ENCODE results near the gene VPS4A.

VPS4A gene

DNA sequence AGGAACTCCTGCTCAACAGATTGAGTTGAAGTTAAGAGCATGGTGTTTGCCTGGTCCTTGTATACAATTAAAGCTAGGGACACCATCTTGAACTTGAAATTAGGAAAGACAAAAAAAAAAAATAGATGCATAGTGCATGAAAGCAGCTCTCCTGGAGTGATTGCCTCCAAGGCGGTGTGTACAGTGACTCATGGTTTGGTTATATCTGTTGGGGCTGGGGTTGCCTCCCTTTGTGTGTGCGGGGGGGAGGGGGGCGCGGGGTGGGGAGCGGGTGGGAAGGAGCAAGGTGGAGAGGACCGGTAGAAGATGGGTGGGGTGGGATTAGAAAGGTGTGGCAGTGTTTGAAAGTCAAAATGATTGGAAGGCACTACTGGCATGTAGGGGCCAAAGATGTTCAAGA is 37.1 kb downstream of the VPS4A start:
- Histone ChIP-seq H2AFZ (ENCODE audit: insufficient read depth, low read length, poor library complexity) (no peak overlapping the region), H3K27me3 (ENCODE audit: insufficient read depth, low read length) (no peaks in the 10 kb centered on the region), H3K36me3 (ENCODE audit: control insufficient read depth in 1 of 2, insufficient read depth in 2 of 2, low read length in 2 of 2) (peaks cover 3 to 11% of the 10 kb centered on the region in 2 experiments), H2BK120ac (ENCODE audit: insufficient read depth, low read length, poor library complexity) (no peak overlapping the region), H3K14ac (ENCODE audit: low read length) (no peak overlapping the region), H4K8ac (ENCODE audit: low read depth, low read length) (no peak overlapping the region), H3K79me1 (ENCODE audit: low read length) (no peaks in the 10 kb centered on the region), H3K4ac (ENCODE audit: low read depth, low read length) (no peak overlapping the region), H3K9me3 (ENCODE audit: insufficient read depth, low read depth, low read length) (no peaks in the 10 kb centered on the region), H3K18ac (ENCODE audit: low read length) (no peak overlapping the region), H3K79me2 (ENCODE audit: control insufficient read depth, insufficient read depth, low read length, poor library complexity) (no peaks in the 10 kb centered on the region), H3K27ac (ENCODE audit: low read depth, low read length) (no peak overlapping the region), H3K4me3 (ENCODE audit: low read depth, low read length) (no peak overlapping the region), H3K4me1 (ENCODE audit: control insufficient read depth in 1 of 2, insufficient read depth in 2 of 2, low read length in 2 of 2) (no peaks in the 10 kb centered on the region), H4K91ac (ENCODE audit: low read depth, low read length) (no peak overlapping the region), H3K23ac (ENCODE audit: low read length) (no peak overlapping the region), H2BK5ac (ENCODE audit: low read depth, low read length, poor library complexity) (no peak overlapping the region), H3K4me2 (ENCODE audit: low read length) (no peak overlapping the region), H3K9ac (ENCODE audit: low read length) (no peak overlapping the region), H2AK5ac (ENCODE audit: low read length) (no peak overlapping the region), H4K12ac (ENCODE audit: low read depth, low read length) (no peak overlapping the region), H2BK12ac (ENCODE audit: low read length) (no peak overlapping the region)
- no CpG with 5 or more reads among the region's 6 CpGs for WGBS (ENCODE audit: extremely low coverage, insufficient coverage, insufficient read length)
- DNase-seq, result no peak

DNA sequence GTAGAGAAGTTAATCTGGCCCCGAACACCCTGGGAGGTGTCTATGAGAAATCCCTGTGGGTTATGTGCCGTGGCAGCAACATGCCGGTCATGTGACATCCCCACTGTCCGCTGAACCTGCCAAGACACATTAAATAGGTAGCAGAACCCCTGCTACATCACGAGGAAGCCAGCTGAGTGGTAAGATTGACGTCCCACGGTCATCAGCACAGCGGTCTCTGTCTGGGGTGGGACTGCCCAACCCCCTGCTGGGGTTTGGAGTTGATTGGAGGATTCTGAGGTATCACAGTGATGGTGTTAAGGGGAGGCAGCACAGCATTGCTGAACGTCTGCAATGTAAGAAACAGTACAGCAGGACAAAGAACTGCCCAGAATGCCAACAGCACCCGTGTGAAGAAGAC is 38.4 kb downstream of the VPS4A start:
- Histone ChIP-seq H2BK12ac (ENCODE audit: low read length) (no peak overlapping the region), H2BK5ac (ENCODE audit: low read depth, low read length, poor library complexity) (no peak overlapping the region), H2AFZ (ENCODE audit: insufficient read depth, low read length, poor library complexity) (no peak overlapping the region), H3K79me2 (ENCODE audit: control insufficient read depth, insufficient read depth, low read length, poor library complexity) (no peaks in the 10 kb centered on the region), H3K9ac (ENCODE audit: low read length) (no peak overlapping the region), H4K8ac (ENCODE audit: low read depth, low read length) (no peak overlapping the region), H4K91ac (ENCODE audit: low read depth, low read length) (no peak overlapping the region), H3K9me3 (ENCODE audit: insufficient read depth, low read depth, low read length) (no peaks in the 10 kb centered on the region), H2BK120ac (ENCODE audit: insufficient read depth, low read length, poor library complexity) (no peak overlapping the region), H3K27me3 (ENCODE audit: insufficient read depth, low read length) (no peaks in the 10 kb centered on the region), H3K4me2 (ENCODE audit: low read length) (no peak overlapping the region), H3K4me3 (ENCODE audit: low read depth, low read length) (no peak overlapping the region), H4K12ac (ENCODE audit: low read depth, low read length) (no peak overlapping the region), H2AK5ac (ENCODE audit: low read length) (no peak overlapping the region), H3K79me1 (ENCODE audit: low read length) (no peaks in the 10 kb centered on the region), H3K23ac (ENCODE audit: low read length) (no peak overlapping the region), H3K14ac (ENCODE audit: low read length) (no peak overlapping the region), H3K4me1 (ENCODE audit: control insufficient read depth in 1 of 2, insufficient read depth in 2 of 2, low read length in 2 of 2) (no peaks in the 10 kb centered on the region), H3K18ac (ENCODE audit: low read length) (no peak overlapping the region), H3K27ac (ENCODE audit: low read depth, low read length) (no peak overlapping the region), H3K36me3 (ENCODE audit: control insufficient read depth in 1 of 2, insufficient read depth in 2 of 2, low read length in 2 of 2) (peaks cover 3 to 9% of the 10 kb centered on the region in 2 experiments), H3K4ac (ENCODE audit: low read depth, low read length) (no peak overlapping the region)
- no CpG with 5 or more reads among the region's 10 CpGs for whole genome bisulfite sequencing (ENCODE audit: extremely low coverage, insufficient coverage, insufficient read length)
- DNase-seq, result no peak

GRCh38 chr16:69350536-69351133 is 39.5 kb downstream of the VPS4A start:
- Histone ChIP-seq H4K12ac (ENCODE audit: low read depth, low read length) (no peak overlapping the region), H4K91ac (ENCODE audit: low read depth, low read length) (no peak overlapping the region), H3K36me3 (ENCODE audit: control insufficient read depth in 1 of 2, insufficient read depth in 2 of 2, low read length in 2 of 2) (peaks cover 6 to 9% of the 10 kb centered on the region in 2 experiments), H2BK12ac (ENCODE audit: low read length) (no peak overlapping the region), H3K79me1 (ENCODE audit: low read length) (no peaks in the 10 kb centered on the region), H2AFZ (ENCODE audit: insufficient read depth, low read length, poor library complexity) (no peak overlapping the region), H3K4me2 (ENCODE audit: low read length) (no peak overlapping the region), H2BK5ac (ENCODE audit: low read depth, low read length, poor library complexity) (no peak overlapping the region), H3K4me1 (ENCODE audit: control insufficient read depth in 1 of 2, insufficient read depth in 2 of 2, low read length in 2 of 2) (no peaks in the 10 kb centered on the region), H3K18ac (ENCODE audit: low read length) (no peak overlapping the region), H3K27me3 (ENCODE audit: insufficient read depth, low read length) (no peaks in the 10 kb centered on the region), H2AK5ac (ENCODE audit: low read length) (no peak overlapping the region), H2BK120ac (ENCODE audit: insufficient read depth, low read length, poor library complexity) (no peak overlapping the region), H3K9me3 (ENCODE audit: insufficient read depth, low read depth, low read length) (no peaks in the 10 kb centered on the region), H3K9ac (ENCODE audit: low read length) (no peak overlapping the region), H3K4me3 (ENCODE audit: low read depth, low read length) (no peak overlapping the region), H3K27ac (ENCODE audit: low read depth, low read length) (no peak overlapping the region), H3K14ac (ENCODE audit: low read length) (no peak overlapping the region), H3K23ac (ENCODE audit: low read length) (no peak overlapping the region), H4K8ac (ENCODE audit: low read depth, low read length) (no peak overlapping the region), H3K79me2 (ENCODE audit: control insufficient read depth, insufficient read depth, low read length, poor library complexity) (no peaks in the 10 kb centered on the region), H3K4ac (ENCODE audit: low read depth, low read length) (no peak overlapping the region)
- WGBS (ENCODE audit: extremely low coverage, insufficient coverage, insufficient read length), result no CpG with 5 or more reads among the region's 6 CpGs
- no peak for DNase-seq

- no peaks in the 10 kb centered on the region for H3K79me2 ChIP-seq (ENCODE audit: control insufficient read depth, insufficient read depth, low read length, poor library complexity)
- H3K18ac ChIP-seq (ENCODE audit: low read length), result no peak within 1 kb of the TSS
- H2AFZ ChIP-seq (ENCODE audit: insufficient read depth, low read length, poor library complexity), result no peak within 1 kb of the TSS
- no peak within 1 kb of the TSS for H3K4ac ChIP-seq (ENCODE audit: low read depth, low read length)
- H3K79me1 ChIP-seq (ENCODE audit: low read length), result no peaks in the 10 kb centered on the region
- no peak within 1 kb of the TSS for H2BK12ac ChIP-seq (ENCODE audit: low read length)
- H3K4me1 ChIP-seq (ENCODE audit: control insufficient read depth in 1 of 2, insufficient read depth in 2 of 2, low read length in 2 of 2), result no peaks in the 10 kb centered on the region
- H3K23ac ChIP-seq (ENCODE audit: low read length), result no peak within 1 kb of the TSS
- no peaks in the 10 kb centered on the region for H3K9me3 ChIP-seq (ENCODE audit: insufficient read depth, low read depth, low read length)
- no peak within 1 kb of the TSS for H3K14ac ChIP-seq (ENCODE audit: low read length)
- H3K4me2 ChIP-seq (ENCODE audit: low read length), result no peak within 1 kb of the TSS
- H2AK5ac ChIP-seq (ENCODE audit: low read length), result no peak within 1 kb of the TSS
- no peak for DNase-seq
- H3K4me3 ChIP-seq (ENCODE audit: low read depth, low read length), result no peak within 1 kb of the TSS
- no peak within 1 kb of the TSS for H2BK120ac ChIP-seq (ENCODE audit: insufficient read depth, low read length, poor library complexity)
- peak within 1 kb of the TSS; percentile 68 for H3K9ac ChIP-seq (ENCODE audit: low read length)
- H4K12ac ChIP-seq (ENCODE audit: low read depth, low read length), result no peak within 1 kb of the TSS
- H3K27me3 ChIP-seq (ENCODE audit: insufficient read depth, low read length), result no peaks in the 10 kb centered on the region
- H3K27ac ChIP-seq (ENCODE audit: low read depth, low read length), result no peak within 1 kb of the TSS
- no peak within 1 kb of the TSS for H4K8ac ChIP-seq (ENCODE audit: low read depth, low read length)
- H2BK5ac ChIP-seq (ENCODE audit: low read depth, low read length, poor library complexity), result no peak within 1 kb of the TSS
- H3K36me3 ChIP-seq (ENCODE audit: control insufficient read depth in 1 of 2, insufficient read depth in 2 of 2, low read length in 2 of 2), result peaks cover 6 to 12% of the 10 kb centered on the region in 2 experiments
- H4K91ac ChIP-seq (ENCODE audit: low read depth, low read length), result no peak within 1 kb of the TSS
- WGBS (ENCODE audit: extremely low coverage, insufficient coverage, insufficient read length), result no CpG with 5 or more reads among the region's 12 CpGs
Observed at GRCh38 chr16:69351309-69352027, 40.3 kb downstream of the VPS4A start, which contains the start of gene TMED6. Gene TMED6, minus strand, starts transcription at chr16:69351786. Its CDS starts 33 bp downstream, at chr16:69351753.

Data from trophoblast cell (in vitro differentiated cells and primary cell).